IPS-NIHi11 (cell line): Measurements from ENCODE around the gene MCF2L.

Experiments
- DNase-seq: peaks from one replicate; pipeline ENCODE4 v3.0.0; 2012; ENCODE audit warnings: mixed read lengths, low spot score

Gene MCF2L

DNA sequence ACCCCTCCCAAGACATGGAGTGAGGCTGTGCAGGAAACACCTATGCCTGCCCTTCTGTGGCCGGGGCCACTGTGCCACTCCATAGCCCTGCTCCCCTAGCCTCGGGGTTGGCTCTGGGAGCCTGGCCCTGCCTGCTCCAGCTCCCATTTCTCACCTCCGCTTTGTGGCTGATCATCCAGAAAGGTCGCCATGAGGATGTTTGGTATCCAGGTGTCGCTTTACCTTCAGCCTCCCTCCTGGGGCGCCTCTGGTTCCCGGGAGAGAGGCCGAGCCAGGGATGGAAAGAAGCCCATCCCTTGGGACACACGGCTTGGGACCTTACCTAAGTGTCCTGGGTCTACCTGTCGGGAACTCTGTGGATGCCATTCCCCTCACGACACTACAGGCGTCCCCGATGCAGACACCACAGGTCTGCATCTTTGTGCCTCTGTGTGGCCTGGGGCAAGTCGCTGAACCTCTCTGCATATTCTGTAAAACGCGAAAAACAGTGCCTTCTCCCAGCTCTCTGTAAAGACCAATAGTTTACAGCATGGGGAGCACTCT, 3.4 kb upstream of the MCF2L start:
- no peak for DNase-seq

DNA sequence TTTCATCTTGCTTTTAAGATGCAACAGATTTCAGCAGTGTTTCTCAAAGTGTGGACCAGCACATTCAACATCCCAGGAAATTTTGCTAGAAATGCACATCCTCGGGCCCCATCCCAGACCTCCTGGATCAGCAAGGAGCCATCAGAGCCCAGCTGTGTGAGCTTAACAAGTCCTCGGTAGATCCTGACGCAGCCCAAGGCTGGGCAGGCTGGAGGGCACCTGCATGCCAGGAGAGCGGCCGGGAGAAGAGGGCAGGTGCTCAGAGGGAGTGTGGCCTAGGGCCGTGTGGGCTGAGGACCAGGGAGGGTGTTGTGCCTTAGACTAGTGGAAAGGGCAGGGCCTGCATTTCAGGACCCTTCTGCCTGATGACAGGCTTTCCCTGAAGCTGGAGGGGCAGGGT, 2.2 kb upstream of the MCF2L start:
- no peak for DNase-seq

GRCh38 chr13:112967686-112968379, 1.2 kb upstream of the MCF2L start:
- DNase-seq = no peak

DNA sequence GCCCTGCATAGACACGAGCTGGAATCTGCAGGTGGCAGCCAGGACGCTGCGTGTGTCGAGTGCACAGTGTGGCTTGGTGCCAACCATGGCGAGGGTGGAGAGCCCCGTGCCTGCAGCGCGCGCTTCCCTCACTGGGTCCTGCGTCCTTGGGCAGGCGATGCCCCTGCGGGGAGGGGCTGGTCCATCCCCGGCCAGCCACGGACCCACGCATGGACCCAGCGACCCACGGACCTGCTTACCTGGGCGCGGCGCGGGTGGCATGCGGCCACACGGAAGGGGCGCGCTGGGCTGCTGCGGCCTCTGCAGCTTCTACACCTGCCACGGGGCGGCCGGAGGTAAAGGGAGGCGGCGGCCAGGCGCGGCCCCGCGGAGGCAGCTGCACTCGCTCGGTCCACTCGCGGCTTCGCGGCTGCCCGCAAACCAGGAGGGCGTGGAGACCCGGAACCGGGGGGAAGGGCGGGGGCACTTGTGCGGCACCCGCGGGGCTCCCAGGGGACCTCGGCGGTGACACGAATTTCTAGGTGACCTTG, 569 bp upstream of the MCF2L start:
- peak; percentile 87 for DNase-seq

DNA sequence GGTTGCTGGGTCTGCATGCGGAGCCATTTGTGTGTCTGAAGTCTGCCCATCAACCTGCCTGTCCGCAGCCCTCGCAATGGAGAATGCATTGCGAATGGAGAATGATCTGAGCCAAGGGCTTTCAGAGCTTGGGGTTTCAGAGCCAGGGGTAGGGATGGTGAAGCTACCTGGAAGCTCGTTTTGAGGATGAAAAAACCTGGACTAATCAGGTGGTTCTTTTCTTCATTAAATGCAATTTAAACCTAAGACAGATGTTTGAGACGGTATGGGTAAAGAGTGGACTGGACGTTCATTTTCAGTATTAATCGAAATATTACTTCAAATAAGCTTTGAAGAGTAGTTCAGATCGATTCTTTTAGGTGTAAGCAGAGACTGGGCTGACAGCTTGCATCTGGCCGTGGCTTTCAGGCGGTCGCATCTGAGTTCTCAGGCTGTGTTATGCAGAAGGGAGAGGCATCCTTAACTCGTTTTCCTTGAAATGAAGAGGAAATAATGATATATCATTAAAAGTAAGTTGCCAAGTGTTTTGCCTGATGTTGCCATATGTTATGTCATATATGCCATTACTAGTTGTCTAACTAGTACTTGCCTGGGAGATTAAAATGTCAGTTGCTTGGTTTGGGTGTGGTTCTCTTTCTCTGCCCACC, 801 bp downstream of the MCF2L start:
- DNase-seq = no peak

- DNase-seq = no peak
Observed at GRCh38 chr13:112970552-112971287, 1.7 kb downstream of the MCF2L start.

DNA sequence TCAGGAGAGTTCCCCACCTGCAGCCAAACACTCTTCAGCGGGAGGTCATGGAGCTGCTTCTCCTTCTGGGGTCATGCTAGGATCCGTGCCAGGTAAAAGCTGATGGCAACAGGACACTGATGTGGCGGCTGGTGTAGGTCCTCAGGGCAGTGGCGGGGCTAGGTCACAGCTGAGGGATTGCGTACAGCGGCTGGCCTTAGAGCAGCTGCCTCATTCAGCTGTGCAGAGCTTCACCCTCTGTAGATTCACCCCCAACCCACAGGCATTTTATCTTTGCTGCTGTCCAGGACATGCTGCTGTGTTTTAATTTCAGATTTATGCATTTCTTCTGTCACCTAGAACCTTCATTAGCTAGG, 2.3 kb downstream of the MCF2L start:
- DNase-seq = no peak

DNA sequence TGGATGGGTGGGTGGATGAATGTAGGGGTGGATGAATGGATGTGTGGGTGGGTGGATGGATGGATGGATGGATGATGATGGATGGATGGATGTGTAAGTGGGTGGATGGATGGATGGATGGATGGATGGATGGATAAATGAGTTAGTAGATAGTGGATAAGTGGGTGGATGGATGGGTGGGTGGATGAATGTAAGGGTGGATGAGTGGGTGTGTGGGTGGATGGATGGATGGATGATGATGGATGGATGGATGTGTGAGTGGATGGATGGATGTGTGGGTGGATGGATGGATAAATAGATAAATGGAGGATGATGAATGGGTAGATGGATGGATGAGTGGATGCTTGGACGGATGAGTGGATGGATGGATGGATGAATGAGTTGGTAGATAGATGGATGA, 3.2 kb downstream of the MCF2L start:
- no peak for DNase-seq

DNA sequence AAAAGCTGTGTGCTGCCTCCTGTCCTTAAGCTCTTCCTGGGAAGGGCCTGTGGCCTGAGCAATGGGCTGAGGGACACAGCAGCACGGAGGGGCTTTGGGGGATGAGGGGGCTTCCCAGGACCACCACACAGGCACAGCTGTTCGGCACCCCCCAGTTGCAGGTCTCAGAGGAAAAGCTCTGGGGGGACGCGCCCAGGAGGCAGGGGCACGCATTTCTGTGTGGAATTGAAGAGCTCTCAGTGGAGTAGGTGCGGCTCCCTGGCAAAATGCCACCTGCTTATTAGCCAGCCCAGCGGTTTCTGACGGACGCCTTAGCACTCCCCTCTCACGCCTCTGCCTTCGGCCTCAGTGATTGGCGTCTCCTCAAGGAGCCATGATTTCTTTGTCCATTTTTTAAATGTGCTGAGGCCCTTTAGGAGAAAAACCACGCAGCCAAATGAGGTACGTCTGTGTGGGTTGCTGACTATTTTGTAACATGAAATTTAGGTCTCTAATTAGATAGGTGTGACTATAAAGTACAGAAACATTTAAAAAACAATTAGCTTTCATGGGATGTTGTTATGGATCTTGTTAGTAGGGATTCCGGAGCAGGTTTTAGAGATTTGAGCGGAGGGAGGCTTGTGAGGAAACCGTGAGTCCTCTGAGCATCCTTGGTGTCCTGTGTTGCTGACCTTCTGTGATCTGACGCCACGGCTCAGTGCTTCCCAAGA, 4.0 kb downstream of the MCF2L start:
- no peak for DNase-seq

- no peak for DNase-seq
Observed at GRCh38 chr13:112973577-112973951, 4.5 kb downstream of the MCF2L start.

- DNase-seq = no peak
Observed at GRCh38 chr13:112974125-112974524, 5.1 kb downstream of the MCF2L start.

GRCh38 chr13:112974671-112975070, 5.7 kb downstream of the MCF2L start:
- DNase-seq = no peak

DNA sequence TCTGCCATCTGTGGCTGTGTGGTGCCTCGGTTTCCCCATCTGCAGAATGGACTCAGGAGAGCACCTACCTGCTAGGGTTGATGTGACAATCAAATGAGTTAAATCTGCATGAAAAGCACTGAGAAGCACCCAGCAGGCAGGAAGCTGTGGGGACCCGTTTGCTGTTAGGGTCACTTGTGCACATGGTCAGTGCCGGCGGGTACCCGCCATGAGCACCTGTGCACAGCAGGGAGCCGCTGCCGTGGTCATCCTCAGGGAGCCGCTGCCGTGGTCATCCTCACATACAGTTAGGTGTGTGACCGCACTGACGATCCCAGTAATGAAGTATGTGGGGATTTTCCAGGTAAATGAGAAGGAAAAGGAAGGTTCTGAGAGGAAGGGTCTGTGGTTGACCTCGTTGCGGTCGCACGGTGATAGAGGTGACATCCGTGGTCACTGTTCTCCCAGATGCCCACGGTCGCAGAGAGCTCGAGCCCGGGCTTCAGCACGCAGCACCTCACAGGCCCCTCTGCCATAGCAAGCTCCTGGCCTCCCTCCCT, 6.5 kb downstream of the MCF2L start:
- DNase-seq = no peak

DNA sequence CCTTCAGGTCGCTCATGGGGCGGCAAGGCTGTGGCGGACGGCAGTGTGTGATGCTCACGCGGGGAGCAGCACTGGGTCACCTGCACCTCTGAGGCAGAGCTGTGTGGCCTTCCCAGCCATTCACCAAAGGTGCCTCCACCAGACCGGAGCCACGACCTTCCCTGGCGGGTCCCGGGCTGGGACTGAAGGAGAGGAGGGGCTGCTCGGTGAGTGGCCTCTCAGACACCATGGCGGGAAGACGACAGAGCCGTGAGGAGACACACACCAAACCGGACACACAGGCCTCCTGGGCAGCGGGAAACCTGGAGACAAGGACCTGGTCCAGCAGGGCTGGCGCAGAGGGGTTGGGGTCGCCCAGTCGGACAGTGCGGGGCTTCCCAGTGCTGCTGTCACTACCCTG, 7.5 kb downstream of the MCF2L start:
- no peak for DNase-seq

GRCh38 chr13:112977091-112977490, 8.1 kb downstream of the MCF2L start:
- DNase-seq = no peak

DNA sequence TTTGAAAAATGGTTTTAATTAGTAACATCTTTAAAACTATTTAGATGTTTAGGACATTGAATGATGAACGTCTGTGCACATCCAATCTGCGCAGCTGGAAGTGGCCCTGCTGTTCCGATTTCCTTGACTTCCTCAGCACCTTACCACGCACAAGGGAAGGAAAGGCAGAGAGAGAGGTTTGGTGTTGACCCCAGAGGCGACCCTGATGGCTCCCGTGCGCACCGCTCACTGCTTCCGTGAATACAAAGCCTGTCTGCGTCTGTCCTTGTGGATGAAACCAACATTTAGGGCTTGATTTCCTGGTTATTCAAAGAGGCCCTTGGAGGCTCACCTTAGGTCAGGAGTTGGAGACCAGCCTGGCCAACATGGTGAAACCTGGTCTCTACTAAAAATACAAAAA, 8.5 kb downstream of the MCF2L start:
- DNase-seq = no peak

- DNase-seq = no peak
Observed at GRCh38 chr13:112978561-112979405, 9.8 kb downstream of the MCF2L start.

DNA sequence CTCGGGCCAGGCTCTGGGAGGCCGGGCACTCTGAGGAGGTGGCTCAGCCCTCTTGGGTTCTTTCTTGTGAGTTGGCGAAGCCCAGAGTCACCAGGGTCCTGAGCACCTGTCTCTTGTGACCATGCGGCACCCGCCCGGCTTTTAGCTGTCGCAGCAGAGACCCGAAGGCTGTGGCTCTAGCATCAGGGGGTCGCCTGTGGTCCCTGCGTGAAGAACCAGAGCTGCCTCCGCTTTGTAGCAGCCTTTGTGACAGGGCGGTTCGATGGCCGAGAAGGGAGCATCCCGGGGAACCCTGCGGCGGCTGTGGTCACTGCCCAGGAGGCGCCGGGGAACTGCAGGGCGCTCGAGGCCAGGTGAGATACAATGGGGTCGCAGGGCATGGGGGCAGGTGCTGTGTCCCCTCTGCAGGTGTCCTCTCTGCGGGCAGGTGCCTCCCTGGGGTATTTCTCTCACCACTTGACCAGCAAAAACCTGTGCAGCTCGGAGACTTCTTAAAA, 10.4 kb downstream of the MCF2L start:
- no peak for DNase-seq

DNA sequence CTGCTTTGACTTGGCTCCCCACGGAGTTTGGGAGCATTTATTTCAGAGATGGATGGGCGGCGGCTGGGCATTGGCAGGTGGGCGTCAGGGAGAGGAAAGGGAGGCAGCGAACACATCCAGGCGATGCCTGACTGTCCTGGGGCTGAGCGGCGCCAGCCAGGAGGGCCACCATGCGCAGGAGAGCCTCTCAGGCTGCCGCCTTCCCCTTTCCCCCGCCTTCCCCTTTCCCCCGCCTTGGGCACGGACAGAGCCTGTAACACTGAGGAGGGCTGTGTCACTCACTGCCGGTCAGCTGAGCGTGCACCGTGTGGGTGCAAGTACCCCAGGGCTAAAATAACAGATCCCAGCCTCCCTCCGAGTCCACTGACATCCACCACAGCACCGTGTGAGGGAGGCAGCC, 11.4 kb downstream of the MCF2L start:
- DNase-seq = no peak

- no peak for DNase-seq
Observed at GRCh38 chr13:112981451-112981850, 12.4 kb downstream of the MCF2L start.
